Astrocyte (in vitro differentiated cells and primary cell): ENCODE measurements around the gene SUPT20H. TPM values are rescaled to one million over a fixed set of nuclear protein-coding genes. Genes with fewer than 3 reads are reported as not detected.

Experiments used
- DNase-seq: peaks from one replicate; pipeline ENCODE4 v3.0.0-alpha.2; 2010; ENCODE audit warnings: low read depth
- FAIRE-seq: peaks from 2 replicates; lab custom pipeline; 2011; peaks lifted over from hg19 to GRCh38; lab: Jason Lieb, UNC
- H2AFZ ChIP-seq: 2 replicates; pipeline ENCODE4 v1.6.0; 2012; ENCODE audit warnings: low read depth, low read length, inconsistent platforms
- H3K27ac ChIP-seq: 2 replicates; pipeline ENCODE4 v1.5.1; 2011; ENCODE audit warnings: low read depth, low read length, inconsistent platforms
- H3K27me3 ChIP-seq: 2 replicates; pipeline ENCODE4 v1.6.0; 2011; ENCODE audit warnings: low read length, inconsistent platforms; ENCODE audit not compliant: insufficient read depth
- H3K36me3 ChIP-seq: 2 replicates; pipeline ENCODE4 v1.5.1; 2011; ENCODE audit warnings: low read length, inconsistent platforms; ENCODE audit not compliant: insufficient read depth
- H3K4me1 ChIP-seq: 2 replicates; pipeline ENCODE4 v1.5.1; 2011; ENCODE audit warnings: low read length, inconsistent platforms; ENCODE audit not compliant: insufficient read depth
- H3K4me2 ChIP-seq: 2 replicates; pipeline ENCODE4 v1.6.0; 2012; ENCODE audit warnings: low read length, inconsistent platforms
- H3K4me3 ChIP-seq: 2 replicates; pipeline ENCODE4 v1.5.1; 2011; ENCODE audit warnings: low read depth, mild to moderate bottlenecking, low read length, inconsistent platforms; ENCODE audit not compliant: insufficient read depth
- H3K79me2 ChIP-seq: 2 replicates; pipeline ENCODE4 v1.6.0; 2012; ENCODE audit warnings: mild to moderate bottlenecking, low read length, inconsistent platforms; ENCODE audit not compliant: insufficient read depth
- H3K9ac ChIP-seq: 2 replicates; pipeline ENCODE4 v1.6.0; 2012; ENCODE audit warnings: mild to moderate bottlenecking, low read length, inconsistent platforms
- H3K9me3 ChIP-seq: 2 replicates; pipeline ENCODE4 v1.5.1; 2012; ENCODE audit warnings: low read depth, mild to moderate bottlenecking, low read length, inconsistent platforms; ENCODE audit not compliant: insufficient read depth
- H4K20me1 ChIP-seq: 2 replicates; pipeline ENCODE4 v1.6.0; 2012; ENCODE audit warnings: low read length, inconsistent platforms; ENCODE audit not compliant: insufficient read depth
- H3K27ac Mint-ChIP-seq: one replicate; pipeline ENCODE4 v1.8.0; 2021; ENCODE audit warnings: mild to moderate bottlenecking, mixed read lengths; ENCODE audit not compliant: unreplicated experiment
- H3K27me3 Mint-ChIP-seq: one replicate; pipeline ENCODE4 v1.8.0; 2021; ENCODE audit warnings: low read depth, mixed read lengths; ENCODE audit not compliant: unreplicated experiment
- H3K36me3 Mint-ChIP-seq: one replicate; pipeline ENCODE4 v1.8.0; 2021; ENCODE audit warnings: low read depth, mixed read lengths; ENCODE audit not compliant: unreplicated experiment
- H3K4me1 Mint-ChIP-seq: one replicate; pipeline ENCODE4 v1.8.0; 2021; ENCODE audit warnings: low read depth, mixed read lengths; ENCODE audit not compliant: unreplicated experiment
- H3K4me3 Mint-ChIP-seq: one replicate; pipeline ENCODE4 v1.8.0; 2021; ENCODE audit warnings: mild to moderate bottlenecking, moderate library complexity, mixed read lengths; ENCODE audit not compliant: unreplicated experiment
- H3K9me3 Mint-ChIP-seq: one replicate; pipeline ENCODE4 v1.8.0; 2021; ENCODE audit warnings: mild to moderate bottlenecking, mixed read lengths; ENCODE audit not compliant: unreplicated experiment
- EZH2 ChIP-seq: IDR thresholded peaks from 2 replicates; pipeline ENCODE4 v1.6.1; 2012; ENCODE audit warnings: mild to moderate bottlenecking, low read length, inconsistent platforms; ENCODE audit not compliant: insufficient read depth
- total RNA-seq: library from RNA; stranded (reverse); gene quantifications from 2 replicates; pipeline ENCODE4 v1.2.1, GENCODE V29; 2021
- TF ChIP-seq, protein P1 (sequence below): IDR thresholded peaks from 2 replicates; pipeline ENCODE4 v1.5.1; 2011; ENCODE audit warnings: low read depth, mild to moderate bottlenecking, inconsistent platforms, low read length, moderate library complexity; ENCODE audit not compliant: insufficient read depth

SUPT20H gene
- total RNA-seq, 1 donor from 2014 or later, result 87.7 TPM

DNA sequence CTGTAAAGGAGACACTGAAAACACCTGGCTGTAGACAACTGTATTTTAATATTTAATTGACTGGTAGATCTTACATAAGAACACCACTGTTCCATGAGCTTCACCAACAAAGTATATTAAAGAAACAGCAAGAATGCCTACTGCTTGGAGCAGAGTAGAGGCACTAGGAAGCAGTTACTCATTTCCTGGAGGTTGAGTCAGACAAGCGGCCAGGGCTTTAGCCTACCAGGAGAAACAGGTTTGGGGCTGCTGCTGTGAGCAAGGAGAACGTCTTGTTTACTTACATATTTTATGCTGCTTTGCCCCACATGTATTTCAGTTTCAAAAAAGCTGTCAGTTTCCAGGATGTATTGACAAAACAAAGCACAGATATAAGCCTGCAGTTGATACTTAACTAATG is 93.7 kb downstream of the SUPT20H start:
- H3K27ac Mint-ChIP-seq, result peak overlapping the region; percentile 59
- Histone ChIP-seq H3K9ac (peak overlapping the region; percentile 22), H2AFZ (no peak overlapping the region), H3K9me3 (no peaks in the 10 kb centered on the region), H3K36me3 (peaks cover 30% of the 10 kb centered on the region), H3K79me2 (no peaks in the 10 kb centered on the region), H3K4me3 (no peak overlapping the region), H3K4me2 (peak overlapping the region; percentile 63), H3K27ac (peak overlapping the region; percentile 44), H4K20me1 (no peaks in the 10 kb centered on the region), H3K4me1 (peaks cover 9% of the 10 kb centered on the region), H3K27me3 (no peaks in the 10 kb centered on the region)
- FAIRE-seq (peak; percentile 45), DNase-seq (peak; percentile 72)
- H3K4me1 Mint-ChIP-seq, result peaks cover 13% of the 10 kb centered on the region
- H3K27me3 Mint-ChIP-seq, result no peaks in the 10 kb centered on the region
- peak overlapping the region; percentile 21 for H3K4me3 Mint-ChIP-seq
- no peak for TF ChIP-seq EZH2
- TF ChIP-seq, protein P1, sequence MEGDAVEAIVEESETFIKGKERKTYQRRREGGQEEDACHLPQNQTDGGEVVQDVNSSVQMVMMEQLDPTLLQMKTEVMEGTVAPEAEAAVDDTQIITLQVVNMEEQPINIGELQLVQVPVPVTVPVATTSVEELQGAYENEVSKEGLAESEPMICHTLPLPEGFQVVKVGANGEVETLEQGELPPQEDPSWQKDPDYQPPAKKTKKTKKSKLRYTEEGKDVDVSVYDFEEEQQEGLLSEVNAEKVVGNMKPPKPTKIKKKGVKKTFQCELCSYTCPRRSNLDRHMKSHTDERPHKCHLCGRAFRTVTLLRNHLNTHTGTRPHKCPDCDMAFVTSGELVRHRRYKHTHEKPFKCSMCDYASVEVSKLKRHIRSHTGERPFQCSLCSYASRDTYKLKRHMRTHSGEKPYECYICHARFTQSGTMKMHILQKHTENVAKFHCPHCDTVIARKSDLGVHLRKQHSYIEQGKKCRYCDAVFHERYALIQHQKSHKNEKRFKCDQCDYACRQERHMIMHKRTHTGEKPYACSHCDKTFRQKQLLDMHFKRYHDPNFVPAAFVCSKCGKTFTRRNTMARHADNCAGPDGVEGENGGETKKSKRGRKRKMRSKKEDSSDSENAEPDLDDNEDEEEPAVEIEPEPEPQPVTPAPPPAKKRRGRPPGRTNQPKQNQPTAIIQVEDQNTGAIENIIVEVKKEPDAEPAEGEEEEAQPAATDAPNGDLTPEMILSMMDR, result no peak
- H3K9me3 Mint-ChIP-seq, result no peaks in the 10 kb centered on the region
- peaks cover 11% of the 10 kb centered on the region for H3K36me3 Mint-ChIP-seq

DNA sequence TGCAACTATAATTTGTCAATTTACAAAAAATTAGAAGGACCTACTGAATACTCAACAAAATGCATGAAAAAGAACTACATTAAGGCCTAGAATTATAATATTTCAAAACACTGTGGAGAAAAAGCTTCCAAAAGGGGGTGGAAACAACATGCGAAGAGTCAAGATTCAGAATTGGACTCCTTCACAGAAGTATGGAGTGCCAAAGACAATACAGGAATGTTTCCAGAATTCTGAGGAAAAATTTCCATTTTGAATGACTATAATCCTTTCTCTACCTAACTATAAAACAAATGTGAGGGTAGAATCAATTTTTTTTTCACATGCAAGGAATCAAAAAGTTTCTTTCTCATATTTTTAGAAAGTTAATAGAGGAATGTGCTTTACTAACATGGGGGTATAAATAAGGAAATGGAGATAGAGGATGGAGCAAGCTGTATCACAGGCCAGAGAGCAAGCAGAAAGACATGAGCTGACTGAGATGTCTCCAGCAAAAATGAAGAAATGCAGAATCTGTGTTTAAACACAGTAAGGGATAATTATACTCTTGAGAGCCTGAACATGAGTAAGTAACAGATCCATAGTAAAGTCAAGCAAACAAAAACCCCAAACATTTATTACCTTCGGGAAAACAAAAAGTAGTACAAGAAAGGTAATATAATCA is 99.9 kb downstream of the SUPT20H start:
- FAIRE-seq, result no peak
- Histone ChIP-seq H2AFZ (no peak overlapping the region), H3K4me3 (no peak overlapping the region), H3K9me3 (no peaks in the 10 kb centered on the region), H3K27me3 (no peaks in the 10 kb centered on the region), H3K36me3 (peaks cover 14% of the 10 kb centered on the region), H3K4me1 (no peaks in the 10 kb centered on the region), H4K20me1 (no peaks in the 10 kb centered on the region), H3K4me2 (no peak overlapping the region), H3K79me2 (no peaks in the 10 kb centered on the region), H3K27ac (no peak overlapping the region), H3K9ac (no peak overlapping the region)
- H3K9me3 Mint-ChIP-seq, result no peaks in the 10 kb centered on the region
- no peaks in the 10 kb centered on the region for H3K4me1 Mint-ChIP-seq
- no peak overlapping the region for H3K27ac Mint-ChIP-seq
- TF ChIP-seq EZH2, result no peak
- TF ChIP-seq, protein P1, result no peak
- H3K27me3 Mint-ChIP-seq, result no peaks in the 10 kb centered on the region
- DNase-seq, result no peak
- no peak overlapping the region for H3K4me3 Mint-ChIP-seq
- H3K36me3 Mint-ChIP-seq, result peaks cover 7% of the 10 kb centered on the region

Other genes starting within 250 kb of the SUPT20H start
- gene RFXAP, start 240.5 kb downstream of the SUPT20H start, total RNA-seq, result 5.5 and 5.9 TPM in 2 replicates
- gene SMAD9, start 139.4 kb downstream of the SUPT20H start, total RNA-seq, result 2.8 and 2.9 TPM in 2 replicates
- gene ALG5, start 60.3 kb downstream of the SUPT20H start, total RNA-seq, result 26.3 and 29.5 TPM in 2 replicates
- gene EXOSC8, start 58.9 kb downstream of the SUPT20H start, total RNA-seq, result 26.3 and 29.6 TPM in 2 replicates
- gene CSNK1A1L, start 46.0 kb upstream of the SUPT20H start, total RNA-seq, result not detected in 2 replicates